T-helper 22 cell (primary cell): Measurements from ENCODE around the gene PSD2.

Experiments
- DNase-seq: peaks from one replicate; pipeline ENCODE4 v3.0.0-alpha.2; 2020; ENCODE audit warnings: low read depth

The PSD2 gene

GRCh38 chr5:139811274-139811607 is 15.6 kb downstream of the PSD2 start:
- no peak for DNase-seq

GRCh38 chr5:139812323-139812722 is 16.7 kb downstream of the PSD2 start:
- DNase-seq, result no peak

GRCh38 chr5:139812836-139813805 is 17.5 kb downstream of the PSD2 start:
- DNase-seq, result no peak

GRCh38 chr5:139814191-139814601 is 18.6 kb downstream of the PSD2 start:
- DNase-seq, result no peak

- no peak for DNase-seq
These were observed 19.2 kb downstream of the PSD2 start for GRCh38 chr5:139814704-139815280.

- DNase-seq, result no peak
These were observed 21.0 kb downstream of the PSD2 start for GRCh38 chr5:139816566-139816965.

- DNase-seq, result no peak
These were observed 21.8 kb downstream of the PSD2 start for GRCh38 chr5:139817362-139817761.

- DNase-seq, result no peak
These were observed 22.4 kb downstream of the PSD2 start for GRCh38 chr5:139817970-139818369.

- no peak for DNase-seq
These were observed 24.5 kb downstream of the PSD2 start for GRCh38 chr5:139820130-139820529.

GRCh38 chr5:139820606-139821005 is 25.0 kb downstream of the PSD2 start:
- no peak for DNase-seq

GRCh38 chr5:139821806-139822552 is 26.4 kb downstream of the PSD2 start:
- no peak for DNase-seq

GRCh38 chr5:139822553-139823425 is 27.2 kb downstream of the PSD2 start:
- DNase-seq, result no peak

- DNase-seq, result no peak
These were observed 28.2 kb downstream of the PSD2 start for GRCh38 chr5:139823757-139824355.

- no peak for DNase-seq
These were observed 30.1 kb downstream of the PSD2 start for GRCh38 chr5:139825690-139826089.

- no peak for DNase-seq
These were observed 32.7 kb downstream of the PSD2 start for GRCh38 chr5:139828207-139828895.

- no peak for DNase-seq
These were observed 33.9 kb downstream of the PSD2 start for GRCh38 chr5:139829471-139829870.

GRCh38 chr5:139831624-139832023 is 36.0 kb downstream of the PSD2 start:
- no peak for DNase-seq

- no peak for DNase-seq
These were observed 37.9 kb downstream of the PSD2 start for GRCh38 chr5:139833525-139833924.

- no peak for DNase-seq
These were observed 40.0 kb downstream of the PSD2 start for GRCh38 chr5:139835656-139836055.

- DNase-seq, result no peak
These were observed 41.0 kb downstream of the PSD2 start for GRCh38 chr5:139836469-139837208.
